Stomach (tissue), 9 donors: ENCODE data around the gene PARP1. TPM values are rescaled to one million over a fixed set of nuclear protein-coding genes. Genes with fewer than 3 reads are reported as not detected.
"Not testable (repeated sequence)": the region's sequence is repeated elsewhere in the genome, so short reads cannot be mapped to it uniquely, and the experiment has no call there.

Experiments used
- DNase-seq, 2 donors: peaks; one replicate each; pipeline versions ENCODE4 v3.0.0 to v3.0.0-alpha.2; 2013 to 2019
- H3K27ac ChIP-seq, 5 donors: fragments of 200-600 bp in 4 of 5; sonication (generic) in 4 of 5; one replicate each; pipeline ENCODE4 v1.5.1; 2013 to 2019; ENCODE audit warnings: mild to moderate bottlenecking in 1 of 5, moderate library complexity in 1 of 5
- H3K27me3 ChIP-seq, 3 donors: fragments of 200-600 bp; sonication (generic); one replicate each; pipeline ENCODE4 v1.5.1; 2017 to 2019; ENCODE audit warnings: mixed run types in 1 of 3
- H3K36me3 ChIP-seq, 4 donors: fragments of 200-600 bp; sonication (generic); 1 replicate in 3 of 4; 2 replicates in 1 of 4; pipeline ENCODE4 v1.5.1; 2016 to 2019
- H3K4me1 ChIP-seq, 4 donors: fragments of 200-600 bp; sonication (generic); one replicate each; pipeline ENCODE4 v1.5.1; 2016 to 2019
- H3K4me3 ChIP-seq, 4 donors: fragments of 200-600 bp; sonication (generic) in 3 of 4; one replicate each; pipeline ENCODE4 v1.5.1; 2016 to 2019; ENCODE audit warnings: mild to moderate bottlenecking in 1 of 4
- H3K9me3 ChIP-seq, 4 donors: fragments of 200-600 bp; sonication (generic); one replicate each; pipeline ENCODE4 v1.5.1; 2016 to 2019
- CTCF ChIP-seq, 7 experiments: fragments of 450-650 bp in 4 of 7; fragments of 200-600 bp in 3 of 7; sonication (generic) in 3 of 7; IDR thresholded peaks; one replicate each; pipeline ENCODE4 v1.5.1; 2016 to 2019; ENCODE audit warnings: antibody characterized with exemption in 7 of 7, control low read depth in 2 of 7, mild to moderate bottlenecking in 1 of 7
- EP300 ChIP-seq: sonication (generic); formaldehyde crosslinking; IDR thresholded peaks from one replicate; pipeline ENCODE4 v1.6.1; 2017; ENCODE audit warnings: antibody characterized with exemption
- POLR2A ChIP-seq, 4 donors: fragments of 450-650 bp; IDR thresholded peaks; one replicate each; pipeline ENCODE4 v1.6.1; 2016; ENCODE audit warnings: antibody characterized with exemption in 4 of 4, control low read depth in 2 of 4, mild to moderate bottlenecking in 1 of 4, moderate library complexity in 1 of 4
- POLR2AphosphoS5 ChIP-seq, 3 donors: sonication (generic); formaldehyde crosslinking; IDR thresholded peaks; one replicate each; pipeline ENCODE4 v1.6.1; 2016; ENCODE audit warnings: antibody characterized with exemption in 3 of 3
- WGBS, 5 donors: extraction: QIAGEN DNeasy Blood & Tissue Kit in 3 of 5; methylation state at CpG; one replicate each; pipeline versions ENCODE4 v1.1.5 to v1.1.7; 2013 to 2018; 5-methylcytosine and 5-hydroxymethylcytosine counted together
- intact Hi-C: fragments of 100-400 bp; cut with DNase I; formaldehyde crosslinking; loops from one replicate; pipeline ENCODE4 v1.15.1; 2023; ENCODE audit warnings: low total_unique reads
- polyA plus RNA-seq, 3 donors: library from polyadenylated mRNA; stranded (reverse); fragments of 200-250 nt; gene quantifications; one replicate each; pipeline ENCODE4 v1.2.3, GENCODE V29; 2013
- total RNA-seq, 5 donors: library from RNA; depleted of rRNA; stranded (reverse); fragments of >200 nt; gene quantifications; one replicate each; pipeline versions ENCODE4 v1.1.0 to v1.2.3, GENCODE V29; 2014 to 2016
- donor health status: healthy with polysubstance abuse.
- donor health status: Bipolar disorder and iron deficiency.
- donor health status: healthy.

The PARP1 gene
- total and polyA plus RNA-seq, 8 donors, result 17.4 to 103 (median 29.1) TPM

- intact Hi-C loops, result no loop called here
- Histone ChIP-seq H3K4me1 (no peaks in the 10 kb centered on the region), H3K27me3 (no peaks in the 10 kb centered on the region), H3K4me3 (no peak overlapping the region), H3K36me3 (no peaks in the 10 kb centered on the region), H3K9me3 (no peaks in the 10 kb centered on the region), H3K27ac (no peak overlapping the region)
- WGBS, 5 donors, result 67 to 87% (median 76%) methylated on average over 2 to 3 of the region's 3 CpGs
- TF ChIP-seq CTCF (IDR thresholded peaks at IDR 0.05) (no peak), POLR2A (IDR thresholded peaks at IDR 0.05) (no peak), EP300 (no peak), POLR2AphosphoS5 (IDR thresholded peaks at IDR 0.05) (no peak)
- DNase-seq, result no peak
These were observed 28.6 kb upstream of the PARP1 start for GRCh38 chr1:226436472-226436854.

GRCh38 chr1:226433341-226433720 lies 25.4 kb upstream of the PARP1 start:
- Histone ChIP-seq H3K4me3 (no peak overlapping the region), H3K9me3 (no peaks in the 10 kb centered on the region), H3K27ac (no peak overlapping the region), H3K27me3 (peaks cover 0 to 10% (median 0%) of the 10 kb centered on the region in 3 donors), H3K4me1 (no peaks in the 10 kb centered on the region), H3K36me3 (no peaks in the 10 kb centered on the region)
- no peak for DNase-seq
- intact Hi-C loops, result no loop called here
- TF ChIP-seq CTCF (IDR thresholded peaks at IDR 0.05) (no peak), EP300 (no peak), POLR2A (IDR thresholded peaks at IDR 0.05) (no peak), POLR2AphosphoS5 (IDR thresholded peaks at IDR 0.05) (no peak)
- WGBS, 5 donors, result 71 to 78% (median 76%) methylated on average over 6 of the region's 6 CpGs

- H3K9me3 ChIP-seq, result no peaks in the 10 kb centered on the region
- H3K27me3 ChIP-seq, result peaks cover 0 to 10% (median 0%) of the 10 kb centered on the region in 3 donors
- no peak overlapping the region for H3K4me3 ChIP-seq
- WGBS, 5 donors, result 70 to 81% (median 78%) methylated on average over 11 to 13 of the region's 13 CpGs
- intact Hi-C loops, result no loop called here
- TF ChIP-seq POLR2AphosphoS5 (IDR thresholded peaks at IDR 0.05) (no peak), CTCF (IDR thresholded peaks at IDR 0.05) (no peak), EP300 (no peak), POLR2A (IDR thresholded peaks at IDR 0.05) (no peak)
- no peaks in the 10 kb centered on the region for H3K4me1 ChIP-seq
- DNase-seq, result no peak
- no peak overlapping the region for H3K27ac ChIP-seq
- H3K36me3 ChIP-seq, result no peaks in the 10 kb centered on the region
These were observed 24.9 kb upstream of the PARP1 start for GRCh38 chr1:226432586-226433340.

DNA sequence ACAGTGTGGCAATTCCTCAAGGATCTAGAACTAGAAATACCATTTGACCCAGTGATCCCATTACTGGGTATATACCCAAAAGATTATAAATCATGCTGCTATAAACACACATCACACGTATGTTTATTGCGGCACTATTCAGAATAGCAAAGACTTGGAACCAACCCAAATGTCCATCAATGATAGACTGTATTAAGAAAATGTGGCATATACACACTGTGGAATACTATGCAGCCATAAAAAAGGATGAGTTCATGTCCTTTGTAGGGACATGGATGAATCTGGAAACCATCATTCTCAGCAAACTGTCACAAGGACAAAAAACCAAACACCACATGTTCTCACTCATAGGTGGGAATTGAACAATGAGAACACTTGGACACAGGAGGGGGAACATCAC lies 24.0 kb upstream of the PARP1 start:
- intact Hi-C loops, H3K36me3 ChIP-seq, H3K9me3 ChIP-seq, H3K4me1 ChIP-seq, H3K27me3 ChIP-seq, H3K27ac ChIP-seq, DNase-seq, H3K4me3 ChIP-seq: not testable (repeated sequence)
- 78 to 94% (median 91%) methylated on average over 2 of the region's 2 CpGs for WGBS, 5 donors
